Iris pigment epithelial cell (primary cell): ENCODE results near the gene ATP9A.
"Not testable (repeated sequence)": the region's sequence is repeated elsewhere in the genome, so short reads cannot be mapped to it uniquely, and the experiment has no call there.

Source experiments
- DNase-seq: peaks from one replicate; pipeline ENCODE4 v3.0.0-alpha.2; 2011; ENCODE audit warnings: low read depth

ATP9A gene

DNA sequence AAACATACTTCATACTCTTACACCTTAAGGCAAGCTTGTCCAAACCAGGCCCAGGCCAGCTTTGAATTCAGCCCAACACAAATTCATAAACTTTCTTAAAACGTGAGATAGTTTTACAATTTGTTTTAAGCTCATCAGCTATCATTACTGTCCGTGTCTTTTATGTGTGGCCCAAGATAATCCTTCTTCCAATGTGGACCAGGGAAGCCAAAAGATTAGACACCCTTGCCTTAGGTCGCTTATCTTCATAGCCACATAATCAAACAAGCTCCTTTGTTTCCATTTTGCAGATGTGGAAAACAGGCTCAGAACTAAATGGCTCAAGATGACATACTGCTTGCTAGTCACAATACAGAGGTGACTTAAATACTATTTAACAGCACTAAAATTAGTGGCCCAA is 28.1 kb upstream of the ATP9A start:
- no peak for DNase-seq

GRCh38 chr20:51792960-51793359 is 24.8 kb upstream of the ATP9A start:
- no peak for DNase-seq

GRCh38 chr20:51791626-51792025 is 23.4 kb upstream of the ATP9A start:
- DNase-seq, result no peak

GRCh38 chr20:51790256-51790655 is 22.1 kb upstream of the ATP9A start:
- no peak for DNase-seq

GRCh38 chr20:51789434-51789833 is 21.2 kb upstream of the ATP9A start:
- DNase-seq, result no peak

DNA sequence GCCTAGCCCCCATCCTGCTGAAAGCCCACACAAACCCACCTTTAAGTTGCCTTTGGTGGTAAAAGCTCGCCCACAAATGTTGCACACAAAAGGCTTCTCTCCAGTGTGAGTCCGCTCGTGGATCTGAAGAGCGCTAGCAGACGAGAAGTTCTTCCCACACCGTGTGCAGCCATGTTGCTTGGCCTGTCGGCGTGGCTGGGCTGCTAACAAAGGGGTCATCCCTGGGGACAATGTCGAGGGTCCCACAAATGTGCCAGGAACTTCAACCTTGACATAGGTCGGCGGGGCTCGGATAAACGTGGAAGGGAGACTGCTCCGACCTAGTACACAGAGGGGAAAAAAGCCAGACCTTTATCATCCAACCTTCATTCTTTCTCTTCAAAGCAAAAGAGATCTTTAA is 20.6 kb upstream of the ATP9A start:
- no peak for DNase-seq

DNA sequence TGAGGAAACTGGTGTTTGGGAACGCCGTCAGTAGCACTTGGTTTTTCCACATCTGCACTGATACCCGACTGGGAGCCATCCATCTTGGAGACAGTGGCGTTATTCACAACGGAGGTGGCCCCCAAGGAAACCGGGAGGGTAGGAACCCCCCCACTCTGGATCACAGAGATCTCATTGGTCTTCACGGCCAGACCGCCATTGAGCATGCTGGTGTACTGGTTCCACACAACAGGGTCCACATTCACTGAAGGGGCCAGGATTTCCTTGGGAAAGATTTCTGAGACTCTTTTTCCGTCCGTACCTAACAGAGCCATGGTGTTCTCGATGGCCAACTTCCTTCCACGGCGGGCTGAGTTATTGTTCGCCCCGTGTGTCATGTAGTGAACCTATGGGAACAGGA is 16.1 kb upstream of the ATP9A start:
- DNase-seq, result no peak

GRCh38 chr20:51778229-51778759 is 10.1 kb upstream of the ATP9A start:
- DNase-seq, result not testable (repeated sequence)

DNA sequence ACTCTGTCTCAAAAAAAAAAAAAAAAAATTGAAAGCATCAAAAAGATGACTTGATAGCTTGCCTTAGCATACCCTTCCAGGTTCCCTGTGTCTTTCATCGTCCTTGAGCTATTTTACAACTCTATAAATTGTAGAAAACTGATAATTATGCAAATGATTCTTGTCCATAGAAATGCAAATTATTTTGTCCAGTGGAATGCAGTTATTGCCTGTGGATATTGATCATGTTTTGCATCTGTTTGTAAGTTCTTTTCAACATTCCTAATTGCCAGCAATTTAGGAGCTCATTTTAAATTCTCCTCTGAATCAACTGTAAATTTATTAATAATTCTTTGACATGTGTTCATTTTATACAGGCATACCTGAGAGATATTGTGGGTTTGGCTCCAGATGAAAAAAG is 7.1 kb upstream of the ATP9A start:
- no peak for DNase-seq

GRCh38 chr20:51772236-51772635 is 4.0 kb upstream of the ATP9A start:
- no peak for DNase-seq

GRCh38 chr20:51769976-51770615 is 1.9 kb upstream of the ATP9A start:
- no peak for DNase-seq

GRCh38 chr20:51768759-51769517 is 748 bp upstream of the ATP9A start:
- DNase-seq, result no peak

GRCh38 chr20:51766994-51767866 is 960 bp downstream of the ATP9A start:
- DNase-seq, result peak; percentile 50

DNA sequence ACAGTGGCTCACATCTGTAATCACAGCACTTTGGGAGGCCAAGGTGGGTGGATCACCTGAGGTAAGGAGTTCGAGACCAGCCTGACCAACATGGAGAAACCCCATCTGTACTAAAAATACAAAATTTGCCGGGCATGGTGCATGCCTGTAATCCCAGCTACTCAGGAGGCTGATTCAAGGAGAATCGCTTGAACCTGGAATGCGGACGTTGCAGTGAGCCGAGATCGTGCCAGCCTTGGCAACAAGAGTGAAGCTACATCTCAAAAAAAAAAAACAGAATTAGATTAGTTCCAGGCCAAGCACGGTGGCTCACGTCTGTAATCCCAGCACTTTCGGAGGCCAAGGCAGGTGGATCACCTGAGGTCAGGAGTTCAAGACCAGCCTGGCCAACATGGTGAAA is 2.8 kb downstream of the ATP9A start:
- DNase-seq, result not testable (repeated sequence)

DNA sequence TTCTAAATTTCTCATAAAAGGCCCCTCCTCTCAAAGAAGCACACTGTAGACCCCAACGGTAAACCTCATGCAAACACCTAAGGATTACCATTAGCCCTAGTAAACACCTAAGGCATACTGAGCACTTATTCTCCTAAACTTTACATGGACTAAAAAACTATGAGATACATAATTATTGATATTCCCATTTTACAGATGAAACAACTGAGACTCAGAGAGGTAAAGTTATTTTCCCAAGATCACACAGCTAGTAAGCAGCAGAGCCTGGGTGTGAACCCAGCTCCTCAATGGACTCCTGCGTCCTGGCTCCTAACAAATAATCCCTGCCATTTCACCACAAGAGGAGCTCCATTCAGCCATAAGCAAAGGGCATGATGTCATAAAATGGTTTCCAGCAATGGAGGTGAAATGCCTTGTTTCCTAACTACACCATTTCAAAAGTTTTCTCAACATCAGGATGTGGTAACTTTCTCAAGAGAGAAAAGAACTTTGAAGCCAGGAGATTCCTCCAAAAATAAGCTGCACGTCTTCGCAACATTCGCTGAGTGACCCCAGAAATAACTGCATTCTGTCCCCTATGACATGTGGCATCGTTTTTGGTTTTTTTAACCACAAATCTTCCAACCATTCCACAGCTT is 4.1 kb downstream of the ATP9A start:
- peak; percentile 55 for DNase-seq

DNA sequence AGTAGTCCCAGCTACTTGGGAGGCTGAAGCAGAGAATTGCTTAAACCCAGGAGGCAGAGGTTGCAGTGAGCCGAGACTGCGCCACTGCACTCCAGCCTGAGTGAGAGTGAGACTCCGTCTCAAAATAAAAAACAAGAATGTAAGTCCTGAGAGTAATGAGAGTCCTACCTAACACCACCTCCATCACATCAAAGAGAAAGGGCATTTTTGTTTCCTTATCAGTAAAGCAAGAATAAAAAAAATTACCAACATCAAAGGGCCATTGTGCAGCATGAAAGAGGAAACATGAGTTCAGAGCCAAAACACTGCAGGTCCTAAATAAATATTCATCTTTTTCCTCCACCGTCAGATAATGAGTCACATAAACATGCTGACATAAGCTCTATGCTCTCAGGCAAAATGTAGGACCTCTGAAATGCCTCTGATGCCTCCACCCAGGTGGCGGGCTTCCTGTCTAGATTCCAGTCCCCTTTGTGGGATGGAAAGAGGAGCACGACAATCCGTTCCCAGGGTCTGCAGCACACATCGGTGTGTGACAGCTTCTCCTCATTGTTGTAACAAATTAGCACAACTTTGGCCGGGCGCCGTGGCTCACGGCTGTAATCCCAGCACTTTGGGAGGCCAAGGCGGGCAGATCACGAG is 7.2 kb downstream of the ATP9A start:
- peak; percentile 81 for DNase-seq

GRCh38 chr20:51759769-51760510 is 8.2 kb downstream of the ATP9A start:
- no peak for DNase-seq

- DNase-seq, result no peak
These were observed 9.1 kb downstream of the ATP9A start for GRCh38 chr20:51758978-51759544.

- DNase-seq, result no peak
These were observed 11.0 kb downstream of the ATP9A start for GRCh38 chr20:51757226-51757625.

DNA sequence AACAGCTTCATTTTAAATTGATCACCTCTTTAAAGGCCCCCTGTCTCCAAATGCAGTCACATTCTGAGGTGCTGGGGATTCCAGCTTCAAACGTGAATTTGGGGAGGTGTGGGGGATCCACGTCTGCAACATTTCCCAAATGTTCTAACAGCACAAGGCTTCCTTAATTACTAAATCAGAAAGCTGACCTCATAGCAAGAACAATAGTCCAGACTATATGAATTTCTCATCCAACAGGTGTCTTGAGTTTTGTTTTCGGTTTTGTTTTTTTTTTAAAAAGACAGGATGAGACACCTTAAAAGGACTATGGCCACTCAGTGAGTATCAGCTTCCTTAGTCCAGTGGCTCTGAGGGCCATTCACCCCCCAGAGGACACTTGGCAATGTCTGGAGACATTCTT is 11.5 kb downstream of the ATP9A start:
- no peak for DNase-seq
